Astrocyte (in vitro differentiated cells and primary cell): ENCODE results near the gene HYLS1. TPM values are rescaled to one million over a fixed set of nuclear protein-coding genes. Genes with fewer than 3 reads are reported as not detected.

Experiments used
- DNase-seq: peaks from one replicate; pipeline ENCODE4 v3.0.0-alpha.2; 2010; ENCODE audit warnings: low read depth
- FAIRE-seq: peaks from 2 replicates; lab custom pipeline; 2011; peaks lifted over from hg19 to GRCh38; lab: Jason Lieb, UNC
- H2AFZ ChIP-seq: 2 replicates; pipeline ENCODE4 v1.6.0; 2012; ENCODE audit warnings: low read depth, low read length, inconsistent platforms
- H3K27ac ChIP-seq: 2 replicates; pipeline ENCODE4 v1.5.1; 2011; ENCODE audit warnings: low read depth, low read length, inconsistent platforms
- H3K27me3 ChIP-seq: 2 replicates; pipeline ENCODE4 v1.6.0; 2011; ENCODE audit warnings: low read length, inconsistent platforms; ENCODE audit not compliant: insufficient read depth
- H3K36me3 ChIP-seq: 2 replicates; pipeline ENCODE4 v1.5.1; 2011; ENCODE audit warnings: low read length, inconsistent platforms; ENCODE audit not compliant: insufficient read depth
- H3K4me1 ChIP-seq: 2 replicates; pipeline ENCODE4 v1.5.1; 2011; ENCODE audit warnings: low read length, inconsistent platforms; ENCODE audit not compliant: insufficient read depth
- H3K4me2 ChIP-seq: 2 replicates; pipeline ENCODE4 v1.6.0; 2012; ENCODE audit warnings: low read length, inconsistent platforms
- H3K4me3 ChIP-seq: 2 replicates; pipeline ENCODE4 v1.5.1; 2011; ENCODE audit warnings: low read depth, mild to moderate bottlenecking, low read length, inconsistent platforms; ENCODE audit not compliant: insufficient read depth
- H3K79me2 ChIP-seq: 2 replicates; pipeline ENCODE4 v1.6.0; 2012; ENCODE audit warnings: mild to moderate bottlenecking, low read length, inconsistent platforms; ENCODE audit not compliant: insufficient read depth
- H3K9ac ChIP-seq: 2 replicates; pipeline ENCODE4 v1.6.0; 2012; ENCODE audit warnings: mild to moderate bottlenecking, low read length, inconsistent platforms
- H3K9me3 ChIP-seq: 2 replicates; pipeline ENCODE4 v1.5.1; 2012; ENCODE audit warnings: low read depth, mild to moderate bottlenecking, low read length, inconsistent platforms; ENCODE audit not compliant: insufficient read depth
- H4K20me1 ChIP-seq: 2 replicates; pipeline ENCODE4 v1.6.0; 2012; ENCODE audit warnings: low read length, inconsistent platforms; ENCODE audit not compliant: insufficient read depth
- H3K27ac Mint-ChIP-seq: one replicate; pipeline ENCODE4 v1.8.0; 2021; ENCODE audit warnings: mild to moderate bottlenecking, mixed read lengths; ENCODE audit not compliant: unreplicated experiment
- H3K27me3 Mint-ChIP-seq: one replicate; pipeline ENCODE4 v1.8.0; 2021; ENCODE audit warnings: low read depth, mixed read lengths; ENCODE audit not compliant: unreplicated experiment
- H3K36me3 Mint-ChIP-seq: one replicate; pipeline ENCODE4 v1.8.0; 2021; ENCODE audit warnings: low read depth, mixed read lengths; ENCODE audit not compliant: unreplicated experiment
- H3K4me1 Mint-ChIP-seq: one replicate; pipeline ENCODE4 v1.8.0; 2021; ENCODE audit warnings: low read depth, mixed read lengths; ENCODE audit not compliant: unreplicated experiment
- H3K4me3 Mint-ChIP-seq: one replicate; pipeline ENCODE4 v1.8.0; 2021; ENCODE audit warnings: mild to moderate bottlenecking, moderate library complexity, mixed read lengths; ENCODE audit not compliant: unreplicated experiment
- H3K9me3 Mint-ChIP-seq: one replicate; pipeline ENCODE4 v1.8.0; 2021; ENCODE audit warnings: mild to moderate bottlenecking, mixed read lengths; ENCODE audit not compliant: unreplicated experiment
- CTCF ChIP-seq: IDR thresholded peaks from 2 replicates; pipeline ENCODE4 v1.5.1; 2011; ENCODE audit warnings: low read depth, mild to moderate bottlenecking, inconsistent platforms, low read length, moderate library complexity; ENCODE audit not compliant: insufficient read depth
- EZH2 ChIP-seq: IDR thresholded peaks from 2 replicates; pipeline ENCODE4 v1.6.1; 2012; ENCODE audit warnings: mild to moderate bottlenecking, low read length, inconsistent platforms; ENCODE audit not compliant: insufficient read depth
- total RNA-seq: library from RNA; stranded (reverse); gene quantifications from 2 replicates; pipeline ENCODE4 v1.2.1, GENCODE V29; 2021

Gene HYLS1
- total RNA-seq, 1 donor from 2014 or later: 3.2 TPM

GRCh38 chr11:125945797-125946520 lies 58.5 kb downstream of the HYLS1 start, which contains the start of gene VSIG10L2:
Gene VSIG10L2, plus strand, starts transcription at chr11:125946044. Its CDS starts 12 bp downstream, at chr11:125946056.
- Histone ChIP-seq H3K4me3 (no peak within 1 kb of the TSS), H3K27ac (no peak within 1 kb of the TSS), H4K20me1 (no peaks in the 10 kb centered on the region), H3K4me2 (no peak within 1 kb of the TSS), H2AFZ (no peak within 1 kb of the TSS), H3K9me3 (no peaks in the 10 kb centered on the region), H3K79me2 (no peaks in the 10 kb centered on the region), H3K4me1 (no peaks in the 10 kb centered on the region), H3K27me3 (peaks cover 2% of the 10 kb centered on the region), H3K9ac (no peak within 1 kb of the TSS), H3K36me3 (no peaks in the 10 kb centered on the region)
- Mint-ChIP-seq H3K36me3 (no peaks in the 10 kb centered on the region), H3K9me3 (no peaks in the 10 kb centered on the region), H3K4me1 (no peaks in the 10 kb centered on the region), H3K4me3 (no peak within 1 kb of the TSS), H3K27me3 (peaks cover 19% of the 10 kb centered on the region), H3K27ac (no peak within 1 kb of the TSS)
- no peak for FAIRE-seq
- DNase-seq: no peak
- TF ChIP-seq CTCF (no peak), EZH2 (no peak)

- no peaks in the 10 kb centered on the region for H3K9me3 ChIP-seq
- no peaks in the 10 kb centered on the region for H3K36me3 Mint-ChIP-seq
- no peak overlapping the region for H3K4me3 ChIP-seq
- no peak for FAIRE-seq
- no peak overlapping the region for H3K9ac ChIP-seq
- H3K4me1 ChIP-seq: no peaks in the 10 kb centered on the region
- DNase-seq: no peak
- no peak overlapping the region for H2AFZ ChIP-seq
- H3K27me3 ChIP-seq: peaks cover 2% of the 10 kb centered on the region
- no peak overlapping the region for H3K4me3 Mint-ChIP-seq
- H3K27ac ChIP-seq: no peak overlapping the region
- H4K20me1 ChIP-seq: no peaks in the 10 kb centered on the region
- no peak overlapping the region for H3K27ac Mint-ChIP-seq
- TF ChIP-seq CTCF (no peak), EZH2 (no peak)
- H3K4me2 ChIP-seq: no peak overlapping the region
- no peaks in the 10 kb centered on the region for H3K4me1 Mint-ChIP-seq
- no peaks in the 10 kb centered on the region for H3K36me3 ChIP-seq
- H3K27me3 Mint-ChIP-seq: peaks cover 17% of the 10 kb centered on the region
- no peaks in the 10 kb centered on the region for H3K9me3 Mint-ChIP-seq
- H3K79me2 ChIP-seq: no peaks in the 10 kb centered on the region
Measured at GRCh38 chr11:125946712-125947418, 59.4 kb downstream of the HYLS1 start.
